Activated naive CD8-positive, alpha-beta T cell treated with anti-CD3 and anti-CD28 coated beads for 36 hours (primary cell): Measurements from ENCODE around the gene SERGEF. TPM values are rescaled to one million over a fixed set of nuclear protein-coding genes. Genes with fewer than 3 reads are reported as not detected.
"Not testable (repeated sequence)": the region's sequence is repeated elsewhere in the genome, so short reads cannot be mapped to it uniquely, and the experiment has no call there.

ENCODE experiments used
- DNase-seq: peaks from one replicate; pipeline ENCODE4 v3.0.0; 2021
- H3K27ac Mint-ChIP-seq: one replicate; pipeline ENCODE4 v1.8.0; 2022; ENCODE audit warnings: mild to moderate bottlenecking, moderate library complexity, mixed read lengths
- H3K27me3 Mint-ChIP-seq: one replicate; pipeline ENCODE4 v1.8.0; 2022; ENCODE audit warnings: mild to moderate bottlenecking, mixed read lengths
- H3K36me3 Mint-ChIP-seq: one replicate; pipeline ENCODE4 v1.8.0; 2021; ENCODE audit warnings: mild to moderate bottlenecking, mixed read lengths
- H3K4me1 Mint-ChIP-seq: one replicate; pipeline ENCODE4 v1.8.0; 2021; ENCODE audit warnings: mixed read lengths
- H3K4me3 Mint-ChIP-seq: one replicate; pipeline ENCODE4 v1.8.0; 2022; ENCODE audit warnings: mild to moderate bottlenecking, moderate library complexity, mixed read lengths
- H3K9me3 Mint-ChIP-seq: one replicate; pipeline ENCODE4 v1.8.0; 2022; ENCODE audit warnings: mixed read lengths
- total RNA-seq, 2 experiments: library from RNA; stranded (reverse); gene quantifications; one replicate each; pipeline ENCODE4 v1.2.3, GENCODE V29; 2021

The SERGEF gene
- total RNA-seq, 2 experiments from 2014 or later = 37.0 to 38.0 TPM

- H3K36me3 Mint-ChIP-seq = peaks cover 6% of the 10 kb centered on the region
- H3K27me3 Mint-ChIP-seq = no peaks in the 10 kb centered on the region
- H3K4me3 Mint-ChIP-seq = no peak overlapping the region
- H3K4me1 Mint-ChIP-seq = no peaks in the 10 kb centered on the region
- no peak overlapping the region for H3K27ac Mint-ChIP-seq
- no peaks in the 10 kb centered on the region for H3K9me3 Mint-ChIP-seq
- DNase-seq = no peak
Measured at GRCh38 chr11:17883057-17883456, 129.8 kb downstream of the SERGEF start.

GRCh38 chr11:17878743-17879142 is 134.1 kb downstream of the SERGEF start:
- H3K9me3 Mint-ChIP-seq = no peaks in the 10 kb centered on the region

GRCh38 chr11:17877886-17878285 is 135.0 kb downstream of the SERGEF start:
- no peak overlapping the region for H3K27ac Mint-ChIP-seq

More at GRCh38 chr11:17878743-17879142, 134.1 kb downstream of the SERGEF start:
- DNase-seq = no peak
- peaks cover 14% of the 10 kb centered on the region for H3K36me3 Mint-ChIP-seq
- no peak overlapping the region for H3K4me3 Mint-ChIP-seq
- no peak overlapping the region for H3K27ac Mint-ChIP-seq
- H3K27me3 Mint-ChIP-seq = no peaks in the 10 kb centered on the region
- no peaks in the 10 kb centered on the region for H3K4me1 Mint-ChIP-seq

DNA sequence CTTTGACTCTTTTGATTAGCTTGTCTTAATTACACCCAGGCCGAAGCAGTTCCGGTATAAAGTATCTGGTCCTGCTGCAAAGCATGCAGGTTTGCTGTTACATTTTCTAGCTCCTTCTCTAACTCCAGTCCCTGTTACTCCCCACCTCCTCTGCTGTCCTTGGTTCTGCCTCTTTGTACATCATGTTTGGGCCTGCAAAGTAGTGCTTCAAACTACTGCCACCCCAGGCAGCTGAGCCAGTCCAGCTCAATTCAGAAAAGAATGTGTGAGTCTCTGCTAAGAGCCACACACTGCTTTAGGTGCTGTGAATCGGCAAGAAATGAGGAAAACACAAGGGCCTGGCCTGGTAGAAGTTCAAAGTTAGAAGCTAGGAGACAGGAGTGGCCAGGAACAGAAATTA is 136.0 kb downstream of the SERGEF start:
- Mint-ChIP-seq H3K36me3 (peaks cover 23% of the 10 kb centered on the region), H3K9me3 (no peaks in the 10 kb centered on the region)

More at GRCh38 chr11:17877886-17878285, 135.0 kb downstream of the SERGEF start:
- Mint-ChIP-seq H3K4me1 (no peaks in the 10 kb centered on the region), H3K9me3 (no peaks in the 10 kb centered on the region), H3K27me3 (no peaks in the 10 kb centered on the region), H3K4me3 (no peak overlapping the region), H3K36me3 (peaks cover 17% of the 10 kb centered on the region)
- no peak for DNase-seq

GRCh38 chr11:17875891-17876290 is 137.0 kb downstream of the SERGEF start:
- H3K27me3 Mint-ChIP-seq = no peaks in the 10 kb centered on the region
- no peaks in the 10 kb centered on the region for H3K4me1 Mint-ChIP-seq
- peaks cover 1% of the 10 kb centered on the region for H3K9me3 Mint-ChIP-seq
- no peak overlapping the region for H3K4me3 Mint-ChIP-seq
- no peak overlapping the region for H3K27ac Mint-ChIP-seq
- no peak for DNase-seq
- H3K36me3 Mint-ChIP-seq = peaks cover 26% of the 10 kb centered on the region

More for the DNA sequence above, 136.0 kb downstream of the SERGEF start:
- no peak overlapping the region for H3K4me3 Mint-ChIP-seq
- no peaks in the 10 kb centered on the region for H3K4me1 Mint-ChIP-seq
- H3K27ac Mint-ChIP-seq = no peak overlapping the region
- H3K27me3 Mint-ChIP-seq = no peaks in the 10 kb centered on the region
- DNase-seq = no peak

DNA sequence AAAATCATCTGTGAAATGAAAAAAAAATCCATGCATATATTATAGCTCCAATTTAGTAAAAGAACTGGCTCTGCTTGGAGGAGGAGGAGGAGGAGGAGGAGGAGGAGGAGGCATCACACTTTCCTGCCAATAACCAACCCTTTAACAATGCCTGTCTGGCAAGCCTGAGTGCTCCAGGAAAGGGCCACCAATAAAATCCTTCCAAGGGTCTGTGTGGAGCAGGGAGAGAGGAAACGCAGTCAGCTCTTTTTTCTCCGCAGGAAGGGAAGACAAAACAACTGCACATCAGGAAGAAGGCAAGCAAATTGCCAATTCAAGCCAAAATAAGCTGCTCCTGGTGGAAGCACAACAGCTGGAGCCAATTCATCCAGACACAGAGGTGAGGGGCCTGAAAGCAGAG is 139.3 kb downstream of the SERGEF start:
- no peak overlapping the region for H3K4me3 Mint-ChIP-seq
- H3K4me1 Mint-ChIP-seq = no peaks in the 10 kb centered on the region
- no peak overlapping the region for H3K27ac Mint-ChIP-seq
- DNase-seq = no peak
- H3K27me3 Mint-ChIP-seq = no peaks in the 10 kb centered on the region
- peaks cover 5% of the 10 kb centered on the region for H3K9me3 Mint-ChIP-seq
- H3K36me3 Mint-ChIP-seq = peaks cover 37% of the 10 kb centered on the region

- not testable (repeated sequence) for H3K9me3 Mint-ChIP-seq, H3K27me3 Mint-ChIP-seq, DNase-seq, H3K27ac Mint-ChIP-seq, H3K4me3 Mint-ChIP-seq, H3K4me1 Mint-ChIP-seq
- H3K36me3 Mint-ChIP-seq = peaks cover 43% of the 10 kb centered on the region
Measured at GRCh38 chr11:17868398-17868797, 144.4 kb downstream of the SERGEF start.

GRCh38 chr11:17867341-17867740 is 145.5 kb downstream of the SERGEF start:
- Mint-ChIP-seq H3K9me3 (peaks cover 8% of the 10 kb centered on the region), H3K4me1 (no peaks in the 10 kb centered on the region), H3K36me3 (peaks cover 40% of the 10 kb centered on the region), H3K27me3 (no peaks in the 10 kb centered on the region), H3K27ac (no peak overlapping the region), H3K4me3 (no peak overlapping the region)
- DNase-seq = no peak

GRCh38 chr11:17865765-17866428 is 146.9 kb downstream of the SERGEF start:
- Mint-ChIP-seq H3K4me3 (no peak overlapping the region), H3K4me1 (no peaks in the 10 kb centered on the region), H3K27me3 (no peaks in the 10 kb centered on the region), H3K36me3 (peaks cover 39% of the 10 kb centered on the region), H3K9me3 (peaks cover 7% of the 10 kb centered on the region), H3K27ac (no peak overlapping the region)
- no peak for DNase-seq

DNA sequence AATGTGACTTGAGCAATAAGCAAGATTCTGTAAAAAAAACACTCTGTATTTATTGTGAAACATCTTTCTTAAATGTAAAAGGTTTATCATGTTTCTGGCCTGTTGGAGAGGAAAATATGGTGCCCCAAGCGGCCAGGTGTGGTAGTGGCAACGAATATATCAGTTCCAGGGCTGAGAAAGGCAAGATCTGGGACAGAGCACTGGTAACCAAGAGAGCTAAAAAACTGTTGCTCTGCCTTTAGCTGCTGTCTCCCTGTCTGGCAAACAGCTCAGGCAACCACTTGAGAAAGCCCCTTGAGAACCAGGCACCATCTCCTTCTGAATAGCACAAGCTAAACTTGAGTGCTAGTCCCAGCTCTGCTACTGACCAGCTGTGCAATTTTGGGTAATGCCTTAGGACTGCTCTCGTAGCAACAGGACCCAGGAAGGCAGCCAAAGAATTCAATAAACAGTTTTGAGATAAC is 148.3 kb downstream of the SERGEF start:
- Mint-ChIP-seq H3K9me3 (peaks cover 3% of the 10 kb centered on the region), H3K27me3 (no peaks in the 10 kb centered on the region), H3K36me3 (peaks cover 36% of the 10 kb centered on the region), H3K4me3 (no peak overlapping the region), H3K4me1 (no peaks in the 10 kb centered on the region), H3K27ac (no peak overlapping the region)
- DNase-seq = no peak

DNA sequence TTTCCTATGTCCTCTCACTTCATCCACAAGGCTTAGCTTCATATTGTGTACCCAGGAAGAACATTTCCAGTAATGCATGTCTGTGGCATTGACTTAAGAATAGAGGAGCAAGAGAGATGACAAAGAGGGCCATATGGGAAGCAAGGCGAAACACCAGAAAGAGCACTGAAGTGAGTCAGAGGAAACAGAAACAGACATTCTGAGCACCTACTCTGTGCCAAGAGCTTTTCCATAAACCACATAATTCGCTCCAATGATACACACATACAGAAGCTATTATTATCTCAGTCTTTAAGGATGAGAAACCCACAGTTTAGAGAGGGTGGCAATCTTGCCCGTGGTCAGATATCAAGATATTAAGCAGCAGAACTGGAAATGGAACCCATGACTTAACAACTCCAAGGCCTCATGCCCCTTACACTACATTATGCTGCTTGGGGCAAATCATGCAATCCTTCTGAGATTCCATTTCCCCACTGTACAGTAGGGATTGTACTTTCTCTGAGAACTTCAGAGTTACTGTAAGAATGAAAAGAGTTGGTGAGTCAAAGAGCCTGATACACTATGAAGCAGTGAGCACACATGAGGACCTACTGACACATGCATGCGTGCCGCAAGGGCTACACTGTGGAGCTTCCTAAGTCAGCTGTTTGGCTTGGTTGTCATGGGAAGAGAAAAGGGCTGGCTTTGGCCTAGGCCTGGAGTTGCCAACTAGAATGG is 151.7 kb downstream of the SERGEF start:
- no peak for DNase-seq
- no peak overlapping the region for H3K4me3 Mint-ChIP-seq
- H3K27ac Mint-ChIP-seq = no peak overlapping the region
- no peaks in the 10 kb centered on the region for H3K9me3 Mint-ChIP-seq
- H3K36me3 Mint-ChIP-seq = peaks cover 36% of the 10 kb centered on the region
- H3K27me3 Mint-ChIP-seq = no peaks in the 10 kb centered on the region
- peaks cover 2% of the 10 kb centered on the region for H3K4me1 Mint-ChIP-seq

DNA sequence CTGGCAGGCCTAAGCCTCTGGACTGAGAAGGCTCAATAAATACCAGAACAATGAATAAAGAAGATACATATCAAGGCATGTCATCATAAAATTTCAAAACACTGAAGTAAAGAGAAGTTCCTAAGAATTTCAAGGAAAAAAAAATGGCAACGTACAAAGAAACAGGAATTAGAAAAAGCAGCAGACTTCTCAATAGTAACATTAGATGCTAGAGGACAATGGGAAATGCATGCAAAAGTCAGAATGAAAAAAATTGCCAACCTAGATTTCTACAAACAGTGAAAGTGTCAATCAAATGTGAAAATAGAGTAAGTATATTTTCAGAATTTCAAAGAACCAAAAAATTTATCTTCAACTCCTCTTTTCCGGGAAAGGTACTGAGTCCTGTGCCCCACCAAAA is 153.3 kb downstream of the SERGEF start:
- Mint-ChIP-seq H3K9me3 (no peaks in the 10 kb centered on the region), H3K27ac (no peak overlapping the region), H3K36me3 (peaks cover 36% of the 10 kb centered on the region), H3K4me3 (no peak overlapping the region), H3K27me3 (no peaks in the 10 kb centered on the region), H3K4me1 (peaks cover 10% of the 10 kb centered on the region)
- DNase-seq = no peak

GRCh38 chr11:17855531-17856290 is 157.1 kb downstream of the SERGEF start:
- Mint-ChIP-seq H3K4me1 (peaks cover 10% of the 10 kb centered on the region), H3K4me3 (no peak overlapping the region), H3K27me3 (no peaks in the 10 kb centered on the region), H3K9me3 (no peaks in the 10 kb centered on the region), H3K36me3 (peaks cover 25% of the 10 kb centered on the region), H3K27ac (no peak overlapping the region)
- no peak for DNase-seq

DNA sequence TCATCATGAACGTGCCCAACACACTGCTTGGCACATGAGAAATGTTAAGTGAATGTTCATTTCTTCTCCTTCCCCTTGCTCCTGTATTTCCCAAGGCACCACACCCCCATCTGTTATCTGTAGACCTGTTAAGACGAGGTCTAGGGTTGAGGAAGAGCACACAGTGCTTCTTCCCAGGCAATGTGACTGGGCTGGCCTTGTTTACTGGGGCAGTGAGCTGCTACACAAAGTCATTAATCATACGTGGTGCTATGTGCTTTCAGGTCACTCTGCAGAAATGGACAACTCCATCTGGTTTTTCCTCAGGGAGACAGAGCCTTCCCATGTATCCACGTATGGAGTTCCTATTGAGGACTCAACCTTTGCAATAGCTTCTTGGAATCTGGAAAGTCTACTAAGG is 159.6 kb downstream of the SERGEF start:
- Mint-ChIP-seq H3K4me3 (no peak overlapping the region), H3K4me1 (peaks cover 10% of the 10 kb centered on the region), H3K36me3 (peaks cover 10% of the 10 kb centered on the region), H3K27ac (no peak overlapping the region), H3K9me3 (no peaks in the 10 kb centered on the region), H3K27me3 (no peaks in the 10 kb centered on the region)
- no peak for DNase-seq

DNA sequence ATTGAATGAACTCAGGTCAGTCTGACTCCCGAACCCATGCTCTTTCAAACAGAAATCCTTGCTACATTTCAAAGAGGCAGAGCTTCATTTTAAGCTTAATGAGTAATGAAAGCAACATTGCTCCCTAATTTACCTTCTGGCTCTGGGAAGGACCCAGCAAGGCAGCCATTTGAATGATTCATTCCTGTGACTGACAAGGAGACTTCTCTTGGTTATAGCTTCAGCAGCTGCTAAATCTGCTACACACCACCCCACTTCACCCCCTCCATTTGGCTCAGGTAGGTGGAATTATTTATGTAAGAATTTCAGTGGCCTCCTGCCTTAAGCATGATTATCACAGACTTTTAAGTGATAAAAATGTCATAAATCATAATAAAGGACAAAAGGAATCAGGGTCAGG is 160.6 kb downstream of the SERGEF start:
- H3K36me3 Mint-ChIP-seq = peaks cover 3% of the 10 kb centered on the region
- H3K27ac Mint-ChIP-seq = no peak overlapping the region
- peaks cover 10% of the 10 kb centered on the region for H3K4me1 Mint-ChIP-seq
- H3K4me3 Mint-ChIP-seq = no peak overlapping the region
- DNase-seq = no peak
- H3K9me3 Mint-ChIP-seq = no peaks in the 10 kb centered on the region
- H3K27me3 Mint-ChIP-seq = no peaks in the 10 kb centered on the region
